Trophoblast cell (in vitro differentiated cells and primary cell): ENCODE data around the gene ZNF526.

Experiments
- DNase-seq, 2 donors: peaks; one replicate each; pipeline ENCODE4 v3.0.0-alpha.2; 2016
- H2AFZ ChIP-seq: 2 replicates; pipeline ENCODE4 v1.6.1; 2013; ENCODE audit warnings: low read length, moderate library complexity, mild to moderate bottlenecking; ENCODE audit not compliant: insufficient read depth, poor library complexity
- H2AK5ac ChIP-seq: 2 replicates; pipeline ENCODE4 v1.6.1; 2013; ENCODE audit warnings: mild to moderate bottlenecking, low read length
- H2BK120ac ChIP-seq: 2 replicates; pipeline ENCODE4 v1.6.1; 2013; ENCODE audit warnings: low read length, mild to moderate bottlenecking, moderate library complexity; ENCODE audit not compliant: insufficient read depth, poor library complexity
- H2BK12ac ChIP-seq: 2 replicates; pipeline ENCODE4 v1.6.1; 2013; ENCODE audit warnings: mild to moderate bottlenecking, low read length, moderate library complexity
- H2BK5ac ChIP-seq: 2 replicates; pipeline ENCODE4 v1.6.1; 2013; ENCODE audit warnings: low read length, low read depth, moderate library complexity, mild to moderate bottlenecking; ENCODE audit not compliant: poor library complexity
- H3K14ac ChIP-seq: 2 replicates; pipeline ENCODE4 v1.6.1; 2013; ENCODE audit warnings: mild to moderate bottlenecking, low read length
- H3K18ac ChIP-seq: 2 replicates; pipeline ENCODE4 v1.6.1; 2013; ENCODE audit warnings: mild to moderate bottlenecking, low read length
- H3K23ac ChIP-seq: 2 replicates; pipeline ENCODE4 v1.6.1; 2013; ENCODE audit warnings: low read length
- H3K27ac ChIP-seq: 2 replicates; pipeline ENCODE4 v1.5.1; 2013; ENCODE audit warnings: low read depth, mild to moderate bottlenecking, inconsistent platforms, low read length, moderate library complexity
- H3K27me3 ChIP-seq: 2 replicates; pipeline ENCODE4 v1.6.1; 2013; ENCODE audit warnings: inconsistent platforms, mild to moderate bottlenecking, low read length, moderate library complexity; ENCODE audit not compliant: insufficient read depth
- H3K36me3 ChIP-seq, 2 experiments: 1 replicate in 1 of 2; 2 replicates in 1 of 2; pipeline ENCODE4 v1.6.1; 2013; ENCODE audit warnings: low read length in 2 of 2, mild to moderate bottlenecking in 2 of 2, moderate library complexity in 1 of 2; ENCODE audit not compliant: insufficient read depth in 2 of 2, control insufficient read depth in 1 of 2
- H3K4ac ChIP-seq: 2 replicates; pipeline ENCODE4 v1.6.1; 2013; ENCODE audit warnings: low read depth, mild to moderate bottlenecking, low read length, moderate library complexity
- H3K4me1 ChIP-seq, 2 experiments: 1 replicate in 1 of 2; 2 replicates in 1 of 2; pipeline ENCODE4 v1.6.1; 2013; ENCODE audit warnings: low read length in 2 of 2, mild to moderate bottlenecking in 2 of 2, moderate library complexity in 1 of 2; ENCODE audit not compliant: insufficient read depth in 2 of 2, control insufficient read depth in 1 of 2
- H3K4me2 ChIP-seq: 2 replicates; pipeline ENCODE4 v1.6.1; 2013; ENCODE audit warnings: inconsistent platforms, mild to moderate bottlenecking, low read length, moderate library complexity
- H3K4me3 ChIP-seq: 2 replicates; pipeline ENCODE4 v1.5.1; 2013; ENCODE audit warnings: mild to moderate bottlenecking, low read depth, low read length, inconsistent platforms
- H3K79me1 ChIP-seq: one replicate; pipeline ENCODE4 v1.6.1; 2013; ENCODE audit warnings: low read length
- H3K79me2 ChIP-seq: 2 replicates; pipeline ENCODE4 v1.6.1; 2013; ENCODE audit warnings: low read length, mild to moderate bottlenecking; ENCODE audit not compliant: control insufficient read depth, insufficient read depth, poor library complexity
- H3K9ac ChIP-seq: 2 replicates; pipeline ENCODE4 v1.6.1; 2013; ENCODE audit warnings: mild to moderate bottlenecking, low read length
- H3K9me3 ChIP-seq: 2 replicates; pipeline ENCODE4 v1.6.1; 2013; ENCODE audit warnings: low read depth, mild to moderate bottlenecking, control low read depth, inconsistent platforms, low read length; ENCODE audit not compliant: insufficient read depth
- H4K12ac ChIP-seq: 2 replicates; pipeline ENCODE4 v1.6.1; 2013; ENCODE audit warnings: low read depth, mild to moderate bottlenecking, low read length, moderate library complexity
- H4K8ac ChIP-seq: 2 replicates; pipeline ENCODE4 v1.6.1; 2013; ENCODE audit warnings: low read depth, mild to moderate bottlenecking, low read length, moderate library complexity
- H4K91ac ChIP-seq: one replicate; pipeline ENCODE4 v1.6.1; 2013; ENCODE audit warnings: low read depth, mild to moderate bottlenecking, low read length, moderate library complexity
- WGBS: extraction: QIAGEN DNeasy Blood & Tissue Kit; methylation state at CpG from one replicate; pipeline ENCODE4 v1.1.7; 2013; ENCODE audit warnings: missing lambda C conversion rate; ENCODE audit not compliant: insufficient read length, insufficient coverage; ENCODE audit errors: extremely low coverage; 5-methylcytosine and 5-hydroxymethylcytosine counted together

The ZNF526 gene

GRCh38 chr19:42224940-42225717 lies 5.0 kb downstream of the ZNF526 start:
- Histone ChIP-seq H3K27ac (no peak overlapping the region), H3K9ac (no peak overlapping the region), H3K9me3 (no peaks in the 10 kb centered on the region), H2AK5ac (no peak overlapping the region), H2BK12ac (no peak overlapping the region), H3K18ac (no peak overlapping the region), H2BK5ac (no peak overlapping the region), H3K4ac (no peak overlapping the region), H3K36me3 (peaks cover 48 to 53% of the 10 kb centered on the region in 2 experiments), H4K91ac (no peak overlapping the region), H4K8ac (no peak overlapping the region), H4K12ac (no peak overlapping the region), H3K27me3 (no peaks in the 10 kb centered on the region), H3K4me2 (no peak overlapping the region), H3K4me3 (no peak overlapping the region), H3K23ac (no peak overlapping the region), H2BK120ac (no peak overlapping the region), H2AFZ (no peak overlapping the region), H3K79me1 (peaks cover 5% of the 10 kb centered on the region), H3K79me2 (peaks cover 8% of the 10 kb centered on the region), H3K14ac (no peak overlapping the region), H3K4me1 (peaks cover 4 to 6% of the 10 kb centered on the region in 2 experiments)
- DNase-seq: no peak
- WGBS: 100% methylated on average over 2 of the region's 37 CpGs

DNA sequence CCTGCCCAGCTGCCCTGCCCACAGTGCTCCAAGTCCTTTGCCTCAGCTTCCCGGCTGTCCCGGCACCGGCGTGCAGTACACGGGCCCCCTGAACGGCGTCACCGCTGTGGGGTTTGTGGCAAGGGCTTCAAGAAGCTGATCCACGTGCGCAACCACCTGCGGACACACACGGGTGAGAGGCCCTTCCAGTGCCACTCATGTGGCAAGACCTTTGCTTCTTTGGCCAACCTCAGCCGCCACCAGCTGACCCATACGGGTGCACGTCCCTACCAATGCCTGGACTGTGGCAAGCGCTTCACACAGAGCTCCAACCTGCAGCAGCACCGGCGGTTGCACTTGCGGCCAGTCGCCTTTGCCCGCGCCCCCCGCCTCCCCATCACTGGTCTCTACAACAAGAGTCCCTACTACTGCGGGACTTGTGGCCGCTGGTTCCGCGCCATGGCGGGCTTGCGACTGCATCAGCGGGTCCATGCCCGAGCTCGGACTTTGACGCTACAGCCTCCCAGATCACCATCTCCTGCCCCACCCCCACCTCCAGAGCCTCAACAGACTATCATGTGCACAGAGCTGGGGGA lies 5.7 kb downstream of the ZNF526 start:
- no peak overlapping the region for H3K9ac ChIP-seq
- H3K79me1 ChIP-seq: no peaks in the 10 kb centered on the region
- no peak overlapping the region for H2AK5ac ChIP-seq
- H3K27me3 ChIP-seq: no peaks in the 10 kb centered on the region
- H3K4me2 ChIP-seq: no peak overlapping the region
- no peak overlapping the region for H2BK12ac ChIP-seq
- H3K79me2 ChIP-seq: peaks cover 2% of the 10 kb centered on the region
- no peak overlapping the region for H3K27ac ChIP-seq
- no peaks in the 10 kb centered on the region for H3K9me3 ChIP-seq
- DNase-seq: no peak
- no peak overlapping the region for H4K8ac ChIP-seq
- H4K91ac ChIP-seq: no peak overlapping the region
- no peak overlapping the region for H3K14ac ChIP-seq
- peaks cover 53 to 58% of the 10 kb centered on the region in 2 experiments for H3K36me3 ChIP-seq
- H3K18ac ChIP-seq: no peak overlapping the region
- H2AFZ ChIP-seq: no peak overlapping the region
- no peak overlapping the region for H2BK120ac ChIP-seq
- H3K23ac ChIP-seq: no peak overlapping the region
- H4K12ac ChIP-seq: no peak overlapping the region
- H3K4me3 ChIP-seq: no peak overlapping the region
- H2BK5ac ChIP-seq: no peak overlapping the region
- no CpG with 5 or more reads among the region's 33 CpGs for WGBS
- no peak overlapping the region for H3K4ac ChIP-seq
- peaks cover 4 to 6% of the 10 kb centered on the region in 2 experiments for H3K4me1 ChIP-seq

GRCh38 chr19:42226886-42227285 lies 6.8 kb downstream of the ZNF526 start:
- Histone ChIP-seq H3K4me2 (no peak overlapping the region), H3K79me1 (no peaks in the 10 kb centered on the region), H3K27ac (no peak overlapping the region), H3K36me3 (peaks cover 54 to 69% of the 10 kb centered on the region in 2 experiments), H3K4me3 (no peak overlapping the region), H2AK5ac (no peak overlapping the region), H2AFZ (no peak overlapping the region), H2BK12ac (no peak overlapping the region), H4K8ac (no peak overlapping the region), H3K23ac (no peak overlapping the region), H4K91ac (no peak overlapping the region), H3K79me2 (no peaks in the 10 kb centered on the region), H2BK5ac (no peak overlapping the region), H3K9ac (no peak overlapping the region), H3K4me1 (no peaks in the 10 kb centered on the region), H4K12ac (no peak overlapping the region), H3K27me3 (no peaks in the 10 kb centered on the region), H3K4ac (no peak overlapping the region), H3K14ac (no peak overlapping the region), H3K9me3 (no peaks in the 10 kb centered on the region), H2BK120ac (no peak overlapping the region), H3K18ac (no peak overlapping the region)
- no peak for DNase-seq
- WGBS: no CpG with 5 or more reads among the region's 1 CpG

- no peak overlapping the region for H3K9ac ChIP-seq
- H3K23ac ChIP-seq: no peak overlapping the region
- WGBS: no CpG with 5 or more reads among the region's 4 CpGs
- H3K27me3 ChIP-seq: no peaks in the 10 kb centered on the region
- no peak overlapping the region for H3K4me3 ChIP-seq
- H4K8ac ChIP-seq: no peak overlapping the region
- H2BK5ac ChIP-seq: no peak overlapping the region
- no peaks in the 10 kb centered on the region for H3K79me2 ChIP-seq
- no peaks in the 10 kb centered on the region for H3K9me3 ChIP-seq
- no peak overlapping the region for H2AFZ ChIP-seq
- no peak overlapping the region for H4K91ac ChIP-seq
- no peak overlapping the region for H3K14ac ChIP-seq
- DNase-seq: no peak
- H3K18ac ChIP-seq: no peak overlapping the region
- H3K4me1 ChIP-seq: no peaks in the 10 kb centered on the region
- H4K12ac ChIP-seq: no peak overlapping the region
- no peak overlapping the region for H2BK12ac ChIP-seq
- peaks cover 70 to 81% of the 10 kb centered on the region in 2 experiments for H3K36me3 ChIP-seq
- H2AK5ac ChIP-seq: no peak overlapping the region
- H2BK120ac ChIP-seq: no peak overlapping the region
- H3K27ac ChIP-seq: no peak overlapping the region
- H3K4ac ChIP-seq: no peak overlapping the region
- no peaks in the 10 kb centered on the region for H3K79me1 ChIP-seq
- H3K4me2 ChIP-seq: no peak overlapping the region
These were observed 8.5 kb downstream of the ZNF526 start for GRCh38 chr19:42228641-42229040.
